Ectodermal cell (in vitro differentiated cells): ENCODE measurements around the gene PRDX2.
"Not testable (repeated sequence)": the region's sequence is repeated elsewhere in the genome, so short reads cannot be mapped to it uniquely, and the experiment has no call there.

Experiments
- H3K27ac ChIP-seq: 2 replicates; pipeline ENCODE4 v1.7.0; 2013; ENCODE audit warnings: mild to moderate bottlenecking, low read depth, low read length; ENCODE audit not compliant: insufficient read depth, poor library complexity, severe bottlenecking
- H3K27me3 ChIP-seq: 2 replicates; pipeline ENCODE4 v1.7.0; 2013; ENCODE audit warnings: mild to moderate bottlenecking, low read length; ENCODE audit not compliant: insufficient read depth, control insufficient read depth, poor library complexity, severe bottlenecking
- H3K36me3 ChIP-seq: one replicate; pipeline ENCODE4 v1.7.0; 2013; ENCODE audit warnings: low read length; ENCODE audit not compliant: control insufficient read depth, insufficient read depth
- H3K4me1 ChIP-seq: one replicate; pipeline ENCODE4 v1.7.0; 2013; ENCODE audit warnings: low read length; ENCODE audit not compliant: control insufficient read depth, insufficient read depth
- H3K4me3 ChIP-seq: 2 replicates; pipeline ENCODE4 v1.7.0; 2013; ENCODE audit warnings: low read depth, low read length, control low read depth; ENCODE audit not compliant: insufficient read depth
- H3K9me3 ChIP-seq: 2 replicates; pipeline ENCODE4 v1.7.0; 2013; ENCODE audit warnings: mild to moderate bottlenecking, low read length, moderate library complexity; ENCODE audit not compliant: control insufficient read depth
- WGBS, 2 experiments: methylation state at CpG; one replicate each; pipeline ENCODE4 v1.1.7; 2013; ENCODE audit warnings: missing lambda C conversion rate in 2 of 2; 5-methylcytosine and 5-hydroxymethylcytosine counted together

The PRDX2 gene

DNA sequence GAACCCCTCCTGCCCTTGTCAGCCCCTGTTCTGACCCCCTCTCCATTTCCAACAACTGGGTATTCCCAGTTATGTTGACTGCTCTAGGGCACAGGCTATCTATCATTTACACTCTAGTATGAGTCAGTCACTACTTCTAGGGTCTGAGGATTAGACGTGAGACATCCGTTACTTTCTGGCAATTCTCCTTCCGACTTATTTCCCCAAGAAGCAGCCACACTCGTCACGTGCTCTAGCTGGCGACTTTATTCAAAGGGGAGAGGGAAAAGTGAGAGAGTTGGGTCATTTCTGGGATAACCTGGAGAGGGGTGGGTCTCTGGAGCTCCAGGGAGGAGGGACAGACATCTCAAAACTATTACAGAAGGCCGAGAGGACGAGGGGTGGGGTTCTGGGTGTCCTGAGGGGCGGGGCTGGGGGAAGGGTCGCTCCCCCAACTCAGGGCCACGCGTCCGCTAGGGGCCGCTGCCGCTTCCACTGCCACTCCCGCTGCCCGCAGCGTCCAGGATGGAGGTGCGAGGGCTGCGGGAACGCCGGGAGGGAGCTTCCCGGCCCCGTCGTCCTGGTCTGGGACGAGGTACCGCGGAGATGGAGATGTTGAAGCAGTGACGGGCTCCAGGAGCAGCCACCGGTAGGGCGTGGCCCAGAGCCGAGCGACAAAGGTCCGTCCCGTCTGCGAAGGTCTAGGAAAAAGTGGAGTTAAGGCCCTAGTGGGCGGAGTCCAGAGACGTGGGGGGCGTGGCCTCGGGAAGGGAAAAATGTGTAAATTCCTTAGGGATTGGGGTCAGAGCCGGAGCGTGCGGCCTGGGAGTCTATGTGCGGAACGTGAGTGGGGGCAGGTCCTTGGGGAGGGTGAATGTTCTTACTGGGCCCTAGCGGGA lies 23.9 kb upstream of the PRDX2 start:
- Histone ChIP-seq H3K36me3 (no peaks in the 10 kb centered on the region), H3K4me1 (no peaks in the 10 kb centered on the region), H3K4me3 (no peak overlapping the region), H3K9me3 (no peaks in the 10 kb centered on the region), H3K27ac (no peak overlapping the region), H3K27me3 (peaks cover 34% of the 10 kb centered on the region)
- WGBS, 2 experiments = 10 to 11% methylated on average over 46 of the region's 46 CpGs

DNA sequence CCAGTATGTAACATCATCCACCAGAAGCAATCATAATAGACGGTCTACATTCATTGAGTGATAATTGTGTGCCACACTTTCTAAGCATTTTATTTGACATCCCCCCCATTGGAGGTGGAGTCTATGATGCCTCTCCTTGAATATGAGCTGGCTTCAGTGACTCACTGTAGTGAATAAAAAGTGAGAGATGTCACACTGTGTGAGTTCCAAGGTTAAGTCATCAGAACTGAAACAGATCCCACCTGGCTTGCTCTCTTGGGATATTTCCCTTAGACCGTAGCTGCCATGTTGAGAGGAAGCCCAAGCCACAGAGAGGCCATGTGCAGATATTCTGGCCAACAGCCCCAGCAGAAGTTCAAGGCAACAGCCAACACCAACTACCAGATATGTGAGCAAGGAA lies 20.2 kb upstream of the PRDX2 start:
- Histone ChIP-seq H3K4me3 (no peak overlapping the region), H3K36me3 (no peaks in the 10 kb centered on the region), H3K27me3 (peaks cover 10% of the 10 kb centered on the region), H3K4me1 (no peaks in the 10 kb centered on the region), H3K27ac (no peak overlapping the region), H3K9me3 (no peaks in the 10 kb centered on the region)
- 91 to 97% methylated on average over 2 of the region's 2 CpGs for WGBS, 2 experiments

DNA sequence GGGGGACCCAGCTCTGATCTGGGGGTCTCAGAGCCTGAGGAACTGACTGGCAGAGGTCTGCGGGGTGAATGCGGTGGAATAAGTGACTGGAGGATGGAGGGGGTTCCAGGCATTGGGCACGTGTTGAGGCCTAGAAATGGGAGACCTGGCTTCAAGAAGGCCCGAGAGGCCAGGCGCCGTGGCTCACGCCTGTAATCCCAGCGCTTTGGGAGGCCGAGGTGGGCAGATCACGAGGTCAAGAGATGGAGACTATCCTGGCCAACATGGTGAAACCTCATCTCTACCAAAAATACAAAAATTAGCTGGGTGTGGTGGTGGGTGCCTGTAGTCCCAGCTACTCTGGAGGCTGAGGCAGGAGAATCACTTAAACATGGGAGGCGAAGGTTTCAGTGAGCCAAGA lies 16.2 kb upstream of the PRDX2 start:
- not testable (repeated sequence) for H3K9me3 ChIP-seq, H3K4me3 ChIP-seq, H3K27ac ChIP-seq, H3K4me1 ChIP-seq, H3K27me3 ChIP-seq
- 88 to 95% methylated on average over 11 of the region's 11 CpGs for whole genome bisulfite sequencing, 2 experiments
- peaks cover 12% of the 10 kb centered on the region for H3K36me3 ChIP-seq

DNA sequence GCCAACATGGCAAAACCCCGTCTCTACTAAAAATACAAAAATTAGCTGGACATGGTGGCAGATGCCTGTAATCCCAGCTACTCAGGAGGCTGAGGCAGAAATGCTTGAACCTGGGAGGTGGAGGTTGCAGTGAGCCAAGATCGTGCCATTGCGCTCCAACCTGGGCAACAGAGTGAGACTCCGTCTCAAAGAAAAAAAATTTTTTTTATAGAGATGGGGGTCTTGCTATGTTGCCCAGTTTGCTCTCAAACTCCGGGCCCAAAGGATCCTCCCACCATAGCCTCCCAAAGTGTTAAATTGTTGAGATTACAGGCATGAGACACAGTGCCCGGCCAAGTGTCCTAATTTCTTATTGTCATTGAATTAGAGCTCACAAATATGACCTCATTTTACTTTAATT lies 15.6 kb upstream of the PRDX2 start:
- H3K27me3 ChIP-seq, H3K27ac ChIP-seq, H3K4me1 ChIP-seq, H3K9me3 ChIP-seq, H3K4me3 ChIP-seq: not testable (repeated sequence)
- 94 to 96% methylated on average over 6 of the region's 6 CpGs for WGBS, 2 experiments
- H3K36me3 ChIP-seq = peaks cover 17% of the 10 kb centered on the region

DNA sequence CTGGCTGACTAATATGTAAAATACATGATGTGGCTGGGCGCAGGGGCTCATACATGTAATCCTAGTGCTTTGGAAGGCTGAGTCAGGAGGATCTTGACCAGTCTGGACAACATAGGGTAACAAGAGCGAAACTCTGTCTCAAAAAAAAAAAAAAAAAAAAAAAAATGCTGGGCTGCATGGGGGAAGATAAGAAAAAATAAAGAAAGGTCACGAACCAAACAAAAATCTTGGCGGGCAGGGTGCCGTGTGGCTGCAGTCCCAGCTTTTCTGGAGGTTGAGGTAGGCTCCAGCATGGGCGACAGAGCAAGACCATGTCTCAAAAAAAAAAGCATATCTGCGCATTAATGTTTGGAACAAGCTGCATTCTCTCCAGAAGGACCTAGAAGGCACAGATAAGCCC lies 13.5 kb upstream of the PRDX2 start:
- Histone ChIP-seq H3K27ac (no peak overlapping the region), H3K9me3 (no peaks in the 10 kb centered on the region), H3K27me3 (no peaks in the 10 kb centered on the region), H3K4me1 (no peaks in the 10 kb centered on the region), H3K4me3 (no peak overlapping the region), H3K36me3 (peaks cover 31% of the 10 kb centered on the region)
- WGBS, 2 experiments = 95 to 96% methylated on average over 7 of the region's 7 CpGs

DNA sequence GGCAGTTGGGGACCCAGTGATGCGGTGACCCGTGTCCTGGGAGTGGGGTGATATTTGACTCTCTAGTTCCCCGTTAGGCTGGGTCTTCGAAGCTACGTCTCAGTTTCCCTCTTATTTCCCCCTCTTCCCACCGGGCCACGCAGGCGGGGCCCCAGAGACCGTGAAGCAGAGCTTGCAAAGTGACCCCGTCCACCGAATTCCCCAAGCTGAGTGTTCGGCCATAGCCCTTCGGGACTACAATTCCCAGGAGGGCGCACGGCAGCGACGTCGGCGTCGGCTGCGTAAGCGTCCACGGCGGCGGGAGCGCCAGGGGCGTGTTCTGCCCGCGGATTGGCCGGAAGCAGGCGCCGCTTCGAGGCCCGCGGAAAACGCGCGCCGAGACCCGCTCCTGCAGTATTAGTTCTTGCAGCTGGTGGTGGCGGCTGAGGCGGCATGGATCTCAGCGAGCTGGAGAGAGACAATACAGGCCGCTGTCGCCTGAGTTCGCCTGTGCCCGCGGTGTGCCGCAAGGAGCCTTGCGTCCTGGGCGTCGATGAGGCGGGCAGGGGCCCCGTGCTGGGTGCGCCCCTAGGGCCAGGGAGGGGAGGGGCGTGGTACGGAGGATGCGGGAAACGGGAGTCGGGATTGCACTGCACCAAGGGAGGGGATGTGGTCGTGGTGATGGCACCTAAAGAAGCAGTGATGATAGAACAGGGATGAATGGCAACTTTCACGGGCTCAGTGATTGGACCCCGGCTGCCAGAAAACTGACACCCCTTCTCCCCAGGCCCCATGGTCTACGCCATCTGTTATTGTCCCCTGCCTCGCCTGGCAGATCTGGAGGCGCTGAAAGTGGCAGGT lies 4.9 kb upstream of the PRDX2 start, which contains the start of gene RNASEH2A:
RNASEH2A (plus strand) TSS at position 343 of the 840 bp plus-strand sequence; CDS start at position 433, 90 bp downstream.
- Histone ChIP-seq H3K4me1 (peaks cover 5% of the 10 kb centered on the region), H3K36me3 (peaks cover 20% of the 10 kb centered on the region), H3K27ac (no peak within 1 kb of the TSS), H3K4me3 (peak within 1 kb of the TSS; percentile 70), H3K27me3 (peaks cover 9% of the 10 kb centered on the region), H3K9me3 (no peaks in the 10 kb centered on the region)
- 5% methylated on average over 66 of the region's 66 CpGs for WGBS, 2 experiments

DNA sequence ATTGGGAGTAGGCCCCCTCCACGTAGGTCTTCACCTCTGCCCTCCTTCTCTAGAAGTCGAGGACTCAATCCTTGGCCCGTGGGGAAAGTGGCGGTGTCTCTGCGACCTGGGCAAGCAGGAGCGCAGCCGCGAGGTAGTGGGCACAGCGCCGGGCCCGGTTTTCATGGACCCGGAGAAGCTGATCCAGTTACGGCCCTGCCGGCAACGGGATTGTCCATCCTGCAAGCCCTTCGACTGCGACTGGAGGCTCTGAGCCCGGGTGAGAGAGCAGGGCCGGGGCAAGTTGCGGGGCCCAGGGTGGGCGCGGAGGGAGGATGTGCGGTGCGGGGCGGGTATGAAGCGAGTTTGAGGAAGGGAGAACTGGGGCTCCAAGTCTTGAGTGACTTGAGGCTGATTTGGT lies 2.5 kb upstream of the PRDX2 start:
- H3K4me1 ChIP-seq = peaks cover 16% of the 10 kb centered on the region
- H3K27me3 ChIP-seq = peaks cover 9% of the 10 kb centered on the region
- H3K4me3 ChIP-seq = no peak overlapping the region
- 95% methylated on average over 26 of the region's 26 CpGs for WGBS, 2 experiments
- peaks cover 17% of the 10 kb centered on the region for H3K36me3 ChIP-seq
- H3K27ac ChIP-seq = no peak overlapping the region
- H3K9me3 ChIP-seq = no peaks in the 10 kb centered on the region

DNA sequence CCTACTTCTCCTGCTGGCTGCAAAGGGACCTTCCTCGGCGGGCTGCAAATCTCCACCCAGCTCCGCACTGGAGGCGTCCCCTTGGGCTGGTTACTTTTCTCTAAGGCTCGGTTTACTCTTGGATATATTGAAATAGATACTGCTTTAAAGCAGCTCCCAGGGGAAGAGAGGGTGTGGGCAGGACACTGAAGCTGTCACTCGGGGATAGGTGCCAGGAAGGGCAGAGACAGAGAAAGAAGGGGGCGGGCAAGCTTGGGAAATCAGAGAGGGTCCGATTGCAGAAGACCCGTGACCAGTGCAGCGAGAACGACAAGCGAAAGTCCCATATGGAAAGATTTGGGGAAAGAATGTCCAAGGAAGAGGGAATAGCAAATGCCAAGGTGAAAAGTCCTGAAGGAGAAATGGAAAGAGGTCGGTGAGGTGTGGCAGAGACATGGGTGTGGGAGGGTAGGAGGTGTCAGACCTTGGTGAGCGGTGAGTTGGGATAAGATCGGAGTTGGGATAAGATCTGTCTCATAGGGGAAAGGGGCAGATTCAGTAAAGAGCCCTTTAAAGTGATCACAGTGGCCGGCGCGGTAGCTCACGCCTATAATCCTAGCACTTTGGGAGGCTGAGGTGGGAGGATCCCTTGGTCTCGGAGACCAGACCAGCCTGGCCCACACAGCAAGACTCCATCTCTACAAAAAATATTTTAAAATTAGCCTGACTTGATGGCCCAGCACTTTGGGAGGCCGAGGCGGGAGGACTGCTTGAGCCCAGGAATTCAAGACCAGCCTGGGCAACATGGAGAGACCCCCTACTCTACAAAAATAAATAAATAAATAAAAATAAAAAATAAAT lies 887 bp upstream of the PRDX2 start:
- Histone ChIP-seq H3K36me3 (peaks cover 13% of the 10 kb centered on the region), H3K4me3 (peak overlapping the region; percentile 93), H3K27me3 (peaks cover 9% of the 10 kb centered on the region), H3K4me1 (peaks cover 16% of the 10 kb centered on the region), H3K9me3 (no peaks in the 10 kb centered on the region), H3K27ac (no peak overlapping the region)
- 53 to 54% methylated on average over 22 of the region's 22 CpGs for WGBS, 2 experiments

DNA sequence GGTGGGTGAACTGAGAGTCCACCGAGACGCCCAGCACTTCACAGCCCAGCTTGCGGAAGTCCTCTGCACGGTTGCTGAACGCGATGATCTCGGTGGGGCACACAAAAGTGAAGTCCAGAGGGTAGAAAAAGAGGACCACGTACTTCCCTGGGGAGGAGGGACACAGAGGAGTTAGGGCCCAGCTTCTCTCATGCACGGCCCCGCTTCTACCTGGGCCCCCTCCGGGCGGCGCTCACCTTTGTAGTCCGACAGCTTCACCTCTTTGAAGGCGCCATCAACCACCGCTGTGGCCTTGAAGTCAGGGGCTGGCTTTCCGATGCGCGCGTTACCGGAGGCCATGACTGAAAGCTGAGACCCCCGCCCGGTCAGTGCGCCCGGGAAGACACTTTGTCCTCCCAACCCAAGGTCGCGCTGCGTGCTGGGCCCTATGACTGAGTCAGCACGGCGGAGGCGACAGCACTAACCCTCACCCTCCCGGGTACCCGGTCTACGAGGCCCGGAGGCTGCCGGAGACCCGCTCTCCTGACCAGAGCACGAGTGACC lies 606 bp downstream of the PRDX2 start:
- Histone ChIP-seq H3K36me3 (peaks cover 13% of the 10 kb centered on the region), H3K9me3 (no peaks in the 10 kb centered on the region), H3K4me1 (peaks cover 16% of the 10 kb centered on the region), H3K27me3 (peaks cover 9% of the 10 kb centered on the region), H3K4me3 (peak overlapping the region; percentile 93), H3K27ac (no peak overlapping the region)
- 4 to 5% methylated on average over 38 of the region's 38 CpGs for WGBS, 2 experiments
